Kidney (tissue), 14 donors: ENCODE results near the gene VSIG1. TPM values are rescaled to one million over a fixed set of nuclear protein-coding genes. Genes with fewer than 3 reads are reported as not detected.

Experiments used
- DNase-seq, 5 donors: peaks; one replicate each; pipeline ENCODE4 v3.0.0-alpha.2; 2013 to 2020
- FAIRE-seq: peaks from 2 replicates; lab custom pipeline; 2012; peaks lifted over from hg19 to GRCh38; lab: Jason Lieb, UNC
- H3K27ac ChIP-seq, 2 donors: one replicate each; pipeline ENCODE4 v1.7.0; 2013; ENCODE audit warnings: low read depth in 2 of 2, low read length in 2 of 2, inconsistent platforms in 1 of 2
- H3K27me3 ChIP-seq: one replicate; pipeline ENCODE4 v1.7.1; 2013; ENCODE audit warnings: low read length, inconsistent platforms; ENCODE audit not compliant: control insufficient read depth, insufficient read depth
- H3K36me3 ChIP-seq, 3 donors: one replicate each; pipeline versions ENCODE4 v1.7.0 to v1.7.1; 2013; ENCODE audit warnings: low read length in 3 of 3, control low read depth in 1 of 3, inconsistent platforms in 1 of 3; ENCODE audit not compliant: insufficient read depth in 3 of 3, control insufficient read depth in 2 of 3
- H3K4me1 ChIP-seq, 3 donors: one replicate each; pipeline versions ENCODE4 v1.7.0 to v1.7.1; 2013; ENCODE audit warnings: low read length in 3 of 3, inconsistent platforms in 1 of 3, low read depth in 1 of 3; ENCODE audit not compliant: control insufficient read depth in 2 of 3, insufficient read depth in 2 of 3
- H3K4me3 ChIP-seq, 3 donors: one replicate each; pipeline versions ENCODE4 v1.7.0 to v1.8.1; 2013; ENCODE audit warnings: low read length in 3 of 3, control low read depth in 1 of 3, inconsistent platforms in 1 of 3
- H3K9ac ChIP-seq, 3 donors: one replicate each; pipeline versions ENCODE4 v1.7.0 to v1.7.1; 2013; ENCODE audit warnings: low read length in 3 of 3, control low read depth in 1 of 3, inconsistent platforms in 1 of 3
- H3K9me3 ChIP-seq, 3 donors: one replicate each; pipeline versions ENCODE4 v1.7.0 to v1.7.1; 2013; ENCODE audit warnings: low read length in 3 of 3, control low read depth in 1 of 3, inconsistent platforms in 1 of 3; ENCODE audit not compliant: control insufficient read depth in 2 of 3, insufficient read depth in 1 of 3
- CTCF ChIP-seq: IDR thresholded peaks from 3 replicates; pipeline ENCODE4 v1.5.1; 2012; ENCODE audit warnings: mild to moderate bottlenecking, moderate library complexity, borderline replicate concordance; ENCODE audit not compliant: insufficient read depth; ENCODE audit errors: extremely low read depth
- intact Hi-C: fragments of 100-400 bp; cut with DNase I; formaldehyde crosslinking; loops from one replicate; pipeline ENCODE4 v1.11.1; 2022
- polyA plus RNA-seq: library from polyadenylated mRNA; stranded (reverse); fragments of 350-450 nt; fragmentation: Illumina TruSeq; extraction: RNeasy Lipid Tissue Mini Kit (QIAGEN cat#74804); gene quantifications from one replicate; pipeline ENCODE4 v1.2.3, GENCODE V29; 2014; ENCODE audit warnings: low read depth, low replicate concordance; ENCODE audit not compliant: insufficient read depth
- total RNA-seq: library from RNA; stranded (reverse); fragmentation: NEBNext Ultra II Directional; extraction: Animal tissue kit (Norgen Biotek cat#: 25700); gene quantifications from one replicate; pipeline ENCODE4 v1.2.1, GENCODE V29; 2021
- donor health status: control.
- donor health status: control.
- donor health status: control.
- donor health status: control.
- donor health status: control.
- donor health status: DM: yes; HTN: yes; CAD: no.
- donor health status: Normal renal cell carcinoma (clear cell type).

VSIG1 gene
- total and polyA plus RNA-seq, 2 donors from 2014 or later, result 1.4 TPM; not detected in 1

- peak; percentile 25 for TF ChIP-seq CTCF
- intact Hi-C loops, result no loop called here
- Histone ChIP-seq H3K9me3 (no peaks in the 10 kb centered on the region), H3K27ac (no peak overlapping the region), H3K9ac (no peak overlapping the region), H3K4me1 (no peaks in the 10 kb centered on the region), H3K36me3 (no peaks in the 10 kb centered on the region), H3K4me3 (no peak overlapping the region), H3K27me3 (no peaks in the 10 kb centered on the region)
- peak; percentile 90 for FAIRE-seq
- no peak for DNase-seq
Observed at GRCh38 chrX:108020631-108021030, 24.2 kb upstream of the VSIG1 start.

GRCh38 chrX:108022491-108023089 lies 22.3 kb upstream of the VSIG1 start:
- FAIRE-seq (no peak), DNase-seq (no peak)
- intact Hi-C loops, result no loop called here

GRCh38 chrX:108025376-108025775 lies 19.5 kb upstream of the VSIG1 start:
- H3K9ac ChIP-seq, result no peak overlapping the region
- peaks cover 6% of the 10 kb centered on the region for H3K27me3 ChIP-seq
- no peak for FAIRE-seq
- H3K4me3 ChIP-seq, result no peak overlapping the region
- intact Hi-C loops, result no loop called here
- H3K4me1 ChIP-seq, result no peaks in the 10 kb centered on the region
- H3K27ac ChIP-seq, result no peak overlapping the region
- DNase-seq, result no peak
- no peaks in the 10 kb centered on the region for H3K36me3 ChIP-seq
- TF ChIP-seq CTCF, result no peak
- H3K9me3 ChIP-seq, result no peaks in the 10 kb centered on the region

More at GRCh38 chrX:108022491-108023089, 22.3 kb upstream of the VSIG1 start:
- H3K36me3 ChIP-seq, result no peaks in the 10 kb centered on the region
- no peaks in the 10 kb centered on the region for H3K27me3 ChIP-seq
- no peaks in the 10 kb centered on the region for H3K9me3 ChIP-seq
- TF ChIP-seq CTCF, result no peak
- no peak overlapping the region for H3K9ac ChIP-seq
- no peak overlapping the region for H3K4me3 ChIP-seq
- H3K4me1 ChIP-seq, result no peaks in the 10 kb centered on the region
- H3K27ac ChIP-seq, result no peak overlapping the region
